Stimulated activated naive CD8-positive, alpha-beta T cell treated with anti-CD3 and anti-CD28 coated beads, Interleukin-15, amount 100 ng/mL, for 72 hours (primary cell): ENCODE results near the gene RECQL.
A peak's percentile ranks its signal among the peaks of the same experiment; 100 is the strongest.
"Not testable (repeated sequence)": the region's sequence is repeated elsewhere in the genome, so short reads cannot be mapped to it uniquely, and the experiment has no call there.

ENCODE experiments used
- ATAC-seq: fragments of 150-1000 bp; cut with Tn5 transposase; 2 replicates; pipeline ENCODE4 v1.10.0; 2021; ENCODE audit warnings: mild to moderate bottlenecking, moderate library complexity
- DNase-seq, 2 donors: peaks; one replicate each; pipeline ENCODE4 v3.0.0; 2021 to 2022
- H3K27ac Mint-ChIP-seq, 2 donors: one replicate each; pipeline ENCODE4 v1.8.0; 2022; ENCODE audit warnings: mild to moderate bottlenecking in 2 of 2, mixed read lengths in 2 of 2, moderate library complexity in 2 of 2
- H3K27me3 Mint-ChIP-seq: one replicate; pipeline ENCODE4 v1.8.0; 2022; ENCODE audit warnings: mixed read lengths
- H3K4me1 Mint-ChIP-seq: one replicate; pipeline ENCODE4 v1.8.0; 2022; ENCODE audit warnings: mild to moderate bottlenecking, mixed read lengths
- H3K4me3 Mint-ChIP-seq, 2 donors: one replicate each; pipeline ENCODE4 v1.8.0; 2022; ENCODE audit warnings: mild to moderate bottlenecking in 2 of 2, mixed read lengths in 2 of 2, moderate library complexity in 1 of 2
- H3K9me3 Mint-ChIP-seq, 2 donors: one replicate each; pipeline ENCODE4 v1.8.0; 2022; ENCODE audit warnings: mixed read lengths in 2 of 2

RECQL gene

GRCh38 chr12:21467334-21467733, 34.1 kb downstream of the RECQL start:
- DNase-seq, H3K27me3 Mint-ChIP-seq, H3K4me1 Mint-ChIP-seq, ATAC-seq, H3K9me3 Mint-ChIP-seq, H3K4me3 Mint-ChIP-seq, H3K27ac Mint-ChIP-seq: not testable (repeated sequence)

GRCh38 chr12:21459474-21459873, 42.0 kb downstream of the RECQL start:
- H3K27ac Mint-ChIP-seq = no peak overlapping the region
- H3K4me3 Mint-ChIP-seq = no peak overlapping the region
- ATAC-seq = no peak
- DNase-seq = no peak
- no peaks in the 10 kb centered on the region for H3K27me3 Mint-ChIP-seq
- H3K9me3 Mint-ChIP-seq = peaks cover 0 to 4% of the 10 kb centered on the region in 2 donors
- peaks cover 41% of the 10 kb centered on the region for H3K4me1 Mint-ChIP-seq

- peaks cover 0 to 4% of the 10 kb centered on the region in 2 donors for H3K9me3 Mint-ChIP-seq
- H3K4me1 Mint-ChIP-seq = peaks cover 66% of the 10 kb centered on the region
- H3K27ac Mint-ChIP-seq = peak overlapping the region; percentile 95 to 99
- H3K27me3 Mint-ChIP-seq = no peaks in the 10 kb centered on the region
- H3K4me3 Mint-ChIP-seq = peak overlapping the region; percentile 38 to 51
- ATAC-seq = peak; percentile 95
- peak; percentile 65 for DNase-seq
Observed at GRCh38 chr12:21456291-21456780, 45.1 kb downstream of the RECQL start.

GRCh38 chr12:21453312-21453852, 48.1 kb downstream of the RECQL start:
- Mint-ChIP-seq H3K9me3 (peaks cover 0 to 4% of the 10 kb centered on the region in 2 donors), H3K4me3 (peak overlapping the region; percentile 33 to 70), H3K27ac (peak overlapping the region; percentile 48 to 92), H3K27me3 (no peaks in the 10 kb centered on the region), H3K4me1 (peaks cover 58% of the 10 kb centered on the region)
- no peak for DNase-seq
- ATAC-seq = peak; percentile 58

GRCh38 chr12:21451529-21451928, 49.9 kb downstream of the RECQL start:
- H3K27ac Mint-ChIP-seq = no peak overlapping the region
- ATAC-seq = no peak
- H3K9me3 Mint-ChIP-seq = no peaks in the 10 kb centered on the region
- DNase-seq = no peak
- no peak overlapping the region for H3K4me3 Mint-ChIP-seq
- peaks cover 40% of the 10 kb centered on the region for H3K4me1 Mint-ChIP-seq
- H3K27me3 Mint-ChIP-seq = no peaks in the 10 kb centered on the region

- H3K9me3 Mint-ChIP-seq = no peaks in the 10 kb centered on the region
- H3K4me3 Mint-ChIP-seq = no peak overlapping the region
- DNase-seq = no peak
- ATAC-seq = no peak
- H3K27me3 Mint-ChIP-seq = no peaks in the 10 kb centered on the region
- H3K27ac Mint-ChIP-seq = peak overlapping the region in 1 of 2 donors; percentile 8
- peaks cover 22% of the 10 kb centered on the region for H3K4me1 Mint-ChIP-seq
Observed at GRCh38 chr12:21444193-21445146, 57.0 kb downstream of the RECQL start.

- Mint-ChIP-seq H3K9me3 (no peaks in the 10 kb centered on the region), H3K4me1 (peaks cover 38% of the 10 kb centered on the region), H3K27ac (peak overlapping the region; percentile 16 to 69), H3K27me3 (no peaks in the 10 kb centered on the region), H3K4me3 (peak overlapping the region; percentile 92 to 93)
- DNase-seq = no peak
- ATAC-seq = no peak
Observed at GRCh38 chr12:21439347-21439746, 62.1 kb downstream of the RECQL start.

- Mint-ChIP-seq H3K27ac (peak overlapping the region; percentile 99 to 100), H3K4me1 (peaks cover 38% of the 10 kb centered on the region), H3K4me3 (peak overlapping the region; percentile 92 to 93), H3K9me3 (no peaks in the 10 kb centered on the region), H3K27me3 (no peaks in the 10 kb centered on the region)
- DNase-seq (no peak), ATAC-seq (no peak)
Observed at GRCh38 chr12:21438643-21439042, 62.8 kb downstream of the RECQL start.

GRCh38 chr12:21434699-21435098, 66.7 kb downstream of the RECQL start:
- Mint-ChIP-seq H3K4me3 (no peak overlapping the region), H3K9me3 (no peaks in the 10 kb centered on the region), H3K27me3 (no peaks in the 10 kb centered on the region), H3K4me1 (peaks cover 18% of the 10 kb centered on the region), H3K27ac (no peak overlapping the region)
- ATAC-seq (no peak), DNase-seq (no peak)

- H3K9me3 Mint-ChIP-seq = no peaks in the 10 kb centered on the region
- no peak overlapping the region for H3K27ac Mint-ChIP-seq
- DNase-seq (no peak), ATAC-seq (no peak)
- no peaks in the 10 kb centered on the region for H3K27me3 Mint-ChIP-seq
- peaks cover 6% of the 10 kb centered on the region for H3K4me1 Mint-ChIP-seq
- H3K4me3 Mint-ChIP-seq = no peak overlapping the region
Observed at GRCh38 chr12:21433525-21433924, 67.9 kb downstream of the RECQL start.

- no peaks in the 10 kb centered on the region for H3K9me3 Mint-ChIP-seq
- ATAC-seq (no peak), DNase-seq (no peak)
- no peaks in the 10 kb centered on the region for H3K4me1 Mint-ChIP-seq
- H3K4me3 Mint-ChIP-seq = no peak overlapping the region
- no peaks in the 10 kb centered on the region for H3K27me3 Mint-ChIP-seq
- H3K27ac Mint-ChIP-seq = no peak overlapping the region
Observed at GRCh38 chr12:21429994-21430393, 71.4 kb downstream of the RECQL start.

- DNase-seq = no peak
Observed at GRCh38 chr12:21428241-21428640, 73.2 kb downstream of the RECQL start.

GRCh38 chr12:21419009-21419699, 82.3 kb downstream of the RECQL start:
- H3K27ac Mint-ChIP-seq, H3K27me3 Mint-ChIP-seq, ATAC-seq, H3K9me3 Mint-ChIP-seq, H3K4me1 Mint-ChIP-seq, DNase-seq, H3K4me3 Mint-ChIP-seq: not testable (repeated sequence)

More at GRCh38 chr12:21428241-21428640, 73.2 kb downstream of the RECQL start:
- Mint-ChIP-seq H3K4me3 (no peak overlapping the region), H3K9me3 (no peaks in the 10 kb centered on the region), H3K27ac (no peak overlapping the region), H3K27me3 (no peaks in the 10 kb centered on the region), H3K4me1 (no peaks in the 10 kb centered on the region)
- no peak for ATAC-seq
